ENCODE measurements around the gene RPN1. TPM values are rescaled to one million over a fixed set of nuclear protein-coding genes. Genes with fewer than 3 reads are reported as not detected.
"Not testable (repeated sequence)": the region's sequence is repeated elsewhere in the genome, so short reads cannot be mapped to it uniquely, and the experiment has no call there.

Gene RPN1
- total RNA-seq: 84.9 TPM
- long read RNA-seq, transcript RPN1-201 (10 exons, 2,314 nt): major isoform, 230 of 256 reads
- long read RNA-seq, partial matches to known transcripts: 13 of 256 reads
- long read RNA-seq, other reads (novel, unspliced or antisense): 13 of 256 reads

- DNase-seq (ENCODE audit: low spot score): peak; percentile 99
- intact Hi-C loops (cut with DNase I): loop anchor here (5.0 kb wide), 1 partner anchor 33 kb away; no protein-coding TSS in a partner anchor
Observed at GRCh38 chr3:128650096-128651050, at the start of gene RPN1. RPN1 (minus strand) TSS chr3:128650818; CDS start chr3:128650800, 18 bp downstream.

- intact Hi-C loops (cut with DNase I): no loop called here
Observed at GRCh38 chr3:128698211-128699047, 47.8 kb upstream of the RPN1 start.

GRCh38 chr3:128697341-128697740 lies 46.7 kb upstream of the RPN1 start:
- intact Hi-C loops (cut with DNase I): no loop called here
- no peak for DNase-seq (ENCODE audit: low spot score)

More at GRCh38 chr3:128698211-128699047, 47.8 kb upstream of the RPN1 start:
- peak; percentile 79 for DNase-seq (ENCODE audit: low spot score)

DNA sequence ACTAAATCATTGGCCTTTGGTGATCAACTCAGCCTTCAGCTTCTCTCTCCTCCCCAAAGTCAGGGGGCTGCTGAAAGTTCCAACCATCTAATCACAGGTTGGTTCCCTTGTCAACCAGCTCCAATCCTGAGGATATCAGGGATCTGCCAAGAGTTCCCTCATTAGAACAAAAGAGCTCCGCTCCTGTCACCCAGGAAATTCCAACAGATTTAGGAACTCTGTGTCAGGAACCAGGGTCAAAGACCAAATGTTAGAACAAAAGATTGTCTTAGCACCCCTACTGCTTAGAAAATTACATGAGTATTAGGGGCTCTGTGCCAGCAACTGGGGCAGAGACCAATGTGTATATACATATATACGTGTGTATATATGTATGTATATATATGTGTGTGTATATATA lies 43.1 kb upstream of the RPN1 start:
- DNase-seq (ENCODE audit: low spot score): no peak
- intact Hi-C loops (cut with DNase I): no loop called here

DNA sequence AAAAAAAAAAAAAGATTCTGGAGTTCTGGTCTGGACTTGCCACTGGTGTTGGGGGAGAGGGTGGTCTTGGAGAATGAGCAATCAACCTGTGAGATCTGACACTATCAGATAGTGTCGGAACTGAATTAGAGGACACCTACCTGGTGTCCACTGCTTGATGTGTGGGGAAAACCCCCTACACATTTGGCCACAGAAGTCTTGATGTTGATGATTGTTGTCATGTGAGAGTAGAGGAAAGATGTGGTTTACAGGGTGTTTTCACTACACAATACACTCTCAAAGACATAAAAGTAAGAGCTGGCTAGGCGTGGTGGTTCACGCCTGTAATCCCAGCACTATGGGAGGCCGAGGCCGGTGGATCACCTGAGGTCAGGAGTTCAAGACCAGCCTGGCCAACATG lies 38.4 kb upstream of the RPN1 start:
- no peak for DNase-seq (ENCODE audit: low spot score)
- intact Hi-C loops (cut with DNase I): loop anchor here (10.0 kb wide), 1 partner anchor 186 kb away; the partner anchor contains the start of gene ACAD9

DNA sequence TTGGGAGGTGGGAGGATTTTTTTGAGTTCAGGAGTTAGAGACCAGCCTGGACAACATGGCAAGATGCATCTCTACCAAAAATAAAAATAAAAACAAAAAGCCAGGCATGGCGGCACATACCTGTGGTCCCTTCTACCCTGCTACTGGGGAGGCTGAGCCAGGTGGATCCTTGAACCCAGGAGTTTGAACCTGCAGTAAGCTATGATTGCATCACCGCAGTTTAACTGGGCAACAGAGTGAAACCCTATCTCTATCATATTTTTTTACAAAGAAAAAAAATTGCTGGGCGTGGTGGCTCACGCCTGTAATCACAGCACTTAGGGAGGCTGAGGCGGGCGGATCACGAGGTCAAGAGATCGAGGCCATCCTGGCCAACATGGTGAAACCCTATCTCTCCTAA lies 35.8 kb upstream of the RPN1 start:
- intact Hi-C loops (cut with DNase I): loop anchor here (10.0 kb wide), 1 partner anchor 188 kb away; the partner anchor contains the start of gene ACAD9
- DNase-seq (ENCODE audit: low spot score): no peak

- intact Hi-C loops (cut with DNase I): loop anchor here (5.0 to 10.0 kb wide), 2 partner anchors 68 to 190 kb away; partner anchors contain the start of gene ACAD9
- DNase-seq (ENCODE audit: low spot score): no peak
Observed at GRCh38 chr3:128684986-128685726, 34.5 kb upstream of the RPN1 start.

- intact Hi-C loops (cut with DNase I): loop anchor here (5.0 to 10.0 kb wide), 2 partner anchors 67 to 191 kb away; partner anchors contain the start of gene ACAD9
- DNase-seq (ENCODE audit: low spot score): no peak
Observed at GRCh38 chr3:128683957-128684356, 33.3 kb upstream of the RPN1 start.

DNA sequence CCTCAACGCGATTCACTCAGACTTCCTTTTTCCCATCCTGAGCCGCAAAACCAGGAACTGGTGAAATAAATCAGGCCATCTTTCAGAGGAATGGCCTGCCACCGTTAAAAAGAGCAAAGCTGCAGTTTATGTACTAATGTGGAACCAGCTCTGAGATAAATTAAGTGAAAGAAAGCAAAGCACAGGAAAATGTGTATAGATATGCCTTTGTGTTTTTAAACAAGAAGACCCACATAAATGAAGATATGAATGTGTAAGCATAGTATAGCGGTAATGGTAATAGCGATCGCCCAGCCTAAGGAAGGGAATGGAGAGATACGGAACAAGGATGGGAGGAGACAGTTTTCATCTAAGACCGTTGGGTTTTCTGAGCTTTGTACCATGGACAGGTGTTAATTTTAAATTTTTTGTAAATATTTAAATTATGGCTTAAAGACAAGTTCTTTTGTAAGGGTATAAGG lies 30.8 kb upstream of the RPN1 start:
- DNase-seq (ENCODE audit: low spot score): no peak
- intact Hi-C loops (cut with DNase I): loop anchor here (1.0 to 10.0 kb wide), 5 partner anchors 45 to 193 kb away; partner anchors contain the start of genes ACAD9 and RAB7A

GRCh38 chr3:128680603-128681368 lies 30.2 kb upstream of the RPN1 start:
- intact Hi-C loops (cut with DNase I): loop anchor here (1.0 to 10.0 kb wide), 5 partner anchors 46 to 194 kb away; partner anchors contain the start of genes ACAD9 and RAB7A
- peak; percentile 100 for DNase-seq (ENCODE audit: low spot score)

GRCh38 chr3:128679338-128679737 lies 28.7 kb upstream of the RPN1 start:
- DNase-seq (ENCODE audit: low spot score): no peak
- intact Hi-C loops (cut with DNase I): no loop called here

DNA sequence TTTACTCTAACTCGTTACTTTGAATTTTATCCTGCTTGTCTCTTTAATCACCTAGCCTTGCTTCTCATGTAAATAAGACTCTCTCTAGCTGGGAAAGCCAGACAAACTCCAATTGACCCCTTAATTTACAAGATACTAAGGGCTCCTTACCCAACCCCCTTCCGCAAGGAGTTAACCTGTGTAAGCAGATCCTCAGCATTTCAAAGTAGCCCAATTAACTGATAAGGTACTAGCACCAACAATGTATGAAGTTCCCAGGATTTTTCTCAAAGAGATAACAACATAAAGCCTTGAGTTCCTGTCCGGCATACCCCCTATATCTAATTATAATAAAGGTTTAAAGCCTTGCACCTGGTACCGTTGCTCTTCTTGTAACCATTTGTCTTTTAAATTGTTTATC lies 25.2 kb upstream of the RPN1 start:
- DNase-seq (ENCODE audit: low spot score); intact Hi-C loops (cut with DNase I): not testable (repeated sequence)

GRCh38 chr3:128674161-128674784 lies 23.7 kb upstream of the RPN1 start:
- intact Hi-C loops (cut with DNase I): no loop called here
- no peak for DNase-seq (ENCODE audit: low spot score)

DNA sequence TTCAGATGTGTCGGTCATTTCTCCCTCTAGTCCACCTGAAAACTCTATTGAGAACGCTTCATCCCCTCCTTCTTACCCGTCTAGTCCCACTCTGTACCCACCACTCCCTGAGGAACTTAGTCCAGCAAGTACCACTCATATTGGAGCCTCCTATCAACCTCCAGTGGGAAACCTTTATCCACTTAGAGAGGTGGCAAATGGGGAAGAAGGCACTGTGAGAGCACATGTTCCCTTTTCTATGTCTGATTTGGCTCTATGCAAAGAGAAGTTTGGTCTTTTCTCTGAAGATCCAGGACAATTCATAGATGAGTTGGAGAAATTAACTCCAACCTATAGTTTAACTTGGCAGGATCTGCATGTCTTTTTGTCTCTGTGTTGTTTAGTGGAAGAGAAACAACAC lies 17.0 kb upstream of the RPN1 start:
- DNase-seq (ENCODE audit: low spot score): no peak
- intact Hi-C loops (cut with DNase I): no loop called here

GRCh38 chr3:128665362-128666021 lies 14.9 kb upstream of the RPN1 start:
- DNase-seq (ENCODE audit: low spot score): no peak
- intact Hi-C loops (cut with DNase I): no loop called here

- intact Hi-C loops (cut with DNase I): no loop called here
- DNase-seq (ENCODE audit: low spot score): no peak
Observed at GRCh38 chr3:128663151-128663550, 12.5 kb upstream of the RPN1 start.

DNA sequence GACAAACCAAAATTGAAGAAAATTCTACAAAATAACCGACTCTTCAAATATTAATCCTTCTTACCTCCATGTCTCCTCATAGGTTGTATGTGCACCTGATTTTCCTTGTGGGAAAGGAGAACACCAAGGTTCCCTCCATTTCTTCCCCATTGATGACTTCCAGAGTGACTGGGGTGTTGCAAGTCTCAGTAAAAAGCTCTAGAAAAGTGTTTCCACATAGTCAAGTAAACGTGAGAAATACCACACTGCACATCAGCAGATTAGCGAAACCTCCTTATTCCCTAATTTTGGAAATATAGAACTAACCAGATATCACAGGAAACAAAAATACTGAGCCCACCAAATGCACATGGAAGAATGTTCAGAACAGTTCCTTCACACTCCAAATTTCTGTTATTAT lies 4.9 kb upstream of the RPN1 start:
- no peak for DNase-seq (ENCODE audit: low spot score)
- intact Hi-C loops (cut with DNase I): no loop called here
